ENCODE measurements around the gene AQP2.

Gene AQP2

GRCh38 chr12:49956663-49957569, 6.4 kb downstream of the AQP2 start:
- DNase-seq: no peak

- no peak for DNase-seq
Measured at GRCh38 chr12:49957570-49957967, 7.0 kb downstream of the AQP2 start.

- DNase-seq: peak in 1 of 2 experiments; percentile 16
Measured at GRCh38 chr12:49959685-49960473, 9.3 kb downstream of the AQP2 start.

GRCh38 chr12:49960474-49961110, 10.1 kb downstream of the AQP2 start:
- no peak for DNase-seq

GRCh38 chr12:49961111-49961922, 10.8 kb downstream of the AQP2 start, which contains the start of gene AQP5:
TSS of gene AQP5 (plus strand) at chr12:49961872. CDS start at chr12:49962018, 146 bp downstream.
- no peak for DNase-seq

- DNase-seq: no peak
Measured at GRCh38 chr12:49961993-49962764, 11.6 kb downstream of the AQP2 start.

GRCh38 chr12:49962861-49963765, 12.6 kb downstream of the AQP2 start:
- peak in 1 of 2 experiments; percentile 52 for DNase-seq

- DNase-seq: no peak
Measured at GRCh38 chr12:49963976-49964815, 13.7 kb downstream of the AQP2 start.

GRCh38 chr12:49964849-49965624, 14.5 kb downstream of the AQP2 start:
- DNase-seq: no peak

- no peak for DNase-seq
Measured at GRCh38 chr12:49965836-49966235, 15.3 kb downstream of the AQP2 start.

GRCh38 chr12:49966511-49967041, 16.0 kb downstream of the AQP2 start:
- DNase-seq: no peak

- DNase-seq: peak; percentile 68 to 75
Measured at GRCh38 chr12:49967042-49967776, 16.7 kb downstream of the AQP2 start.

GRCh38 chr12:49967777-49968250, 17.3 kb downstream of the AQP2 start:
- no peak for DNase-seq

- DNase-seq: no peak
Measured at GRCh38 chr12:49968471-49968870, 17.9 kb downstream of the AQP2 start.

GRCh38 chr12:49969027-49969426, 18.5 kb downstream of the AQP2 start:
- no peak for DNase-seq

GRCh38 chr12:49969651-49970429, 19.3 kb downstream of the AQP2 start:
- no peak for DNase-seq

GRCh38 chr12:49970658-49971057, 20.1 kb downstream of the AQP2 start:
- DNase-seq: no peak
